ENCODE data around the gene PIP4K2A.

The PIP4K2A gene

GRCh38 chr10:22638863-22639262 is 75.5 kb downstream of the PIP4K2A start:
- no peak for DNase-seq (ENCODE audit: low spot score)

- DNase-seq (ENCODE audit: low spot score) = no peak
These were observed 76.9 kb downstream of the PIP4K2A start for GRCh38 chr10:22637491-22637890.

- no peak for DNase-seq (ENCODE audit: low spot score)
These were observed 78.7 kb downstream of the PIP4K2A start for GRCh38 chr10:22635650-22636049.

GRCh38 chr10:22634606-22635459 is 79.5 kb downstream of the PIP4K2A start:
- DNase-seq (ENCODE audit: low spot score) = no peak

GRCh38 chr10:22634093-22634492 is 80.3 kb downstream of the PIP4K2A start:
- no peak for DNase-seq (ENCODE audit: low spot score)

- no peak for DNase-seq (ENCODE audit: low spot score)
These were observed 80.8 kb downstream of the PIP4K2A start for GRCh38 chr10:22633528-22633927.

- no peak for DNase-seq (ENCODE audit: low spot score)
These were observed 81.3 kb downstream of the PIP4K2A start for GRCh38 chr10:22633106-22633505.

GRCh38 chr10:22631646-22632278 is 82.6 kb downstream of the PIP4K2A start:
- DNase-seq (ENCODE audit: low spot score) = no peak

GRCh38 chr10:22631185-22631584 is 83.2 kb downstream of the PIP4K2A start:
- DNase-seq (ENCODE audit: low spot score) = no peak

GRCh38 chr10:22630234-22631174 is 83.9 kb downstream of the PIP4K2A start:
- DNase-seq (ENCODE audit: low spot score) = peak; percentile 76

- no peak for DNase-seq (ENCODE audit: low spot score)
These were observed 84.5 kb downstream of the PIP4K2A start for GRCh38 chr10:22629852-22630233.

- no peak for DNase-seq (ENCODE audit: low spot score)
These were observed 85.3 kb downstream of the PIP4K2A start for GRCh38 chr10:22629126-22629525.

GRCh38 chr10:22628309-22628708 is 86.1 kb downstream of the PIP4K2A start:
- DNase-seq (ENCODE audit: low spot score) = no peak

GRCh38 chr10:22626784-22627183 is 87.6 kb downstream of the PIP4K2A start:
- DNase-seq (ENCODE audit: low spot score) = no peak

GRCh38 chr10:22625516-22626290 is 88.7 kb downstream of the PIP4K2A start:
- no peak for DNase-seq (ENCODE audit: low spot score)

GRCh38 chr10:22624287-22624738 is 90.1 kb downstream of the PIP4K2A start:
- DNase-seq (ENCODE audit: low spot score) = no peak

- no peak for DNase-seq (ENCODE audit: low spot score)
These were observed 90.6 kb downstream of the PIP4K2A start for GRCh38 chr10:22623633-22624253.

- DNase-seq (ENCODE audit: low spot score) = no peak
These were observed 92.1 kb downstream of the PIP4K2A start for GRCh38 chr10:22622242-22622806.

- DNase-seq (ENCODE audit: low spot score) = no peak
These were observed 92.7 kb downstream of the PIP4K2A start for GRCh38 chr10:22621726-22622125.

- no peak for DNase-seq (ENCODE audit: low spot score)
These were observed 93.4 kb downstream of the PIP4K2A start for GRCh38 chr10:22620929-22621328.
